ENCODE results near the gene CD8A.
"Not testable (repeated sequence)": the region's sequence is repeated elsewhere in the genome, so short reads cannot be mapped to it uniquely, and the experiment has no call there.

Gene CD8A

DNA sequence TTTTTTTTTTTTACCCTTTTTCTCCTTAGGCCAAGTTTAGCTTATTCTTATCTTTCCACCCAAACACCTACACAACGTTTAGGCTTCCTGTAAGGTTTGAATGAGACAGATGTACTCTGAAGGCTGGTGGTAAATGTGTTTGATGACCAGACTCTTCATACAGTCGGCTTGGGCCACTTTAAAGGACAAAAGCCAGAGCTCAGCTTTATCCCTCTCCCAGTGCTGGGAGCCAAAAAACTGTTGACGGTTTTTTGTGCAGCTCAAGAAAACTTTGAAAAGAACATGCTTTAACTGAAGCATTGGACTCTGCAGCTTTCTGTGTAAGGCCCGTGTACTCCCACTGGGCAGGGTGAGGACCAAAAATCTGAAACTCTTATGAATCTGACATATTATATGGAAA lies 15.4 kb downstream of the CD8A start:
- no peak for DNase-seq

DNA sequence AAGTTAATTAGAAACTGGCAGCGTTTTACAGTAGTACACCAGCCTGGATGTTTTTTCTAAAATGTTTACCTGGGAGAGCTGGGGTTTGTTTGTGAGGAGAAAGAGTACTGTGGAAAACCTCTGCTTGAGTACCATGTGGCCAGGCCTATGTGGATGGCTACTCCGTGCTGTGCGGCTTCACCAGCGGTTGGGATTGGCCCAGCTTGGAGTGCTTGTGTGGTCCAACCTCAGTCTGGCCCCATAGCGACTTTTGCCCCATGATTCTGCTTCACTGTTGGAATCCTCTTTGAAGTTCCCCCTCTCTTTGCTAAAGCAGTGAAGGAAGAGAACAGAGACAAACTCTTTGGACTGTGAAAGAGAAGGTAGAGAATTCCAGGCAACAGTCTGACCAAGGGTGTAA lies 15.9 kb downstream of the CD8A start:
- DNase-seq: no peak

DNA sequence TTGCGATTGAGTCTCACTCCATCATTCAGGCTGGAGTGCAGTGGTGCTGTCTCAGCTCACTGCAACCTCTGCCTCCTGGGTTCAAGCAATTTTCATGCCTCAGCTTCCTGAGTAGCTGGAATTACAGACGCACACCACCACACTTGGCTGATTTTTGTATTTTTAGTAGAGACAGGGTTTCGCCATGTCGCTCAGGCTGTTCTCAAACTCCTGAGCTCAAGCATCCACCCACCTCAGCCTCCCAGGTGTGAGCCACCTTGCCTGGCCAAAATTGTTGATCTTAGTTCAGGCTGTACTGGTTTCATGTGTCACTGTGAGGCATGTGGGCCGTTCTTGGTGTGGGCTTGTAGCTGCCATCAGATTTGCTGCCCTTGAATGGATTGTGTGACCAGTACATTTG lies 18.1 kb downstream of the CD8A start:
- DNase-seq: no peak

DNA sequence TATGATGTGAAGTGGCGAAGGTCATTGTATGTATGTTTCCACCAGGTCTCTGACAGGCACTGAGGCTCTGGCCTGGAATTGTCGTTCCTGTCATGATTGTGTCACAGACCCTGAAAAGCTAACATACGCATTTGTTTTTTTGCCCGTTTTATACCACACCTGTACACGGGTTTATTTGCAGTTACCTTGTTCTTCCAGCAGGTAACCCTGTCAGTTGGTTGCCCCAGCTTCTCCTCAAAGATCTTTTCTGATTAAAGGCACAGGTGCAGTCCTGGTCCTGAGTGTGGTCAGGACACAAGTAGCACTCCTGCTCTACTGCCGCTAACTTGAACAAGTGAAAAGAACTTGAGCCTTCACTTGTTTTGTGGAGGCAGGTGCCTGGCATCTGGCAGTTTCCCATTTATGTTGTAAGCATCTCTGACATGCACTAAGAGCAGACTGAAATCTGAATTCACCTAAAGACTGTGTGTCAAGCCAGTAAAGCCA lies 19.9 kb downstream of the CD8A start:
- no peak for DNase-seq

DNA sequence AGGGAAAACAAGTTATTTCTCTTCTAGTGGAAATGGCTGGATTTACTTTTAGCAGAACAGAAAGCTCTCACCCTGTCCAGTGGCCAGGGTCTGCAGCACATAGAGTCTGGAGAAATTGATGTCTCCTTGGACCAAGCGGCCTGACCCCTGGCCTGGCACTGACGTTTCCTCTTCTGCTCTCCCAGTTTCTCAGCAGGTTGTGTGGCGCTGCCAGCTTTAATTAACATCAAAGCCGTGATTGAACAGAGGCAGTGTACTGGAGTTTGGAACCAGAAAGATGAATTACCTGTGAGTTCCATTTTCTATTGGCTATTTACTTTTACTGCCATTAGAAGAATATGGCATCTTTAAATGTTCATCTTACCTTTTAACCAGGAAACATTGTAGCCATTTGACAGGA lies 20.9 kb downstream of the CD8A start:
- DNase-seq: no peak

DNA sequence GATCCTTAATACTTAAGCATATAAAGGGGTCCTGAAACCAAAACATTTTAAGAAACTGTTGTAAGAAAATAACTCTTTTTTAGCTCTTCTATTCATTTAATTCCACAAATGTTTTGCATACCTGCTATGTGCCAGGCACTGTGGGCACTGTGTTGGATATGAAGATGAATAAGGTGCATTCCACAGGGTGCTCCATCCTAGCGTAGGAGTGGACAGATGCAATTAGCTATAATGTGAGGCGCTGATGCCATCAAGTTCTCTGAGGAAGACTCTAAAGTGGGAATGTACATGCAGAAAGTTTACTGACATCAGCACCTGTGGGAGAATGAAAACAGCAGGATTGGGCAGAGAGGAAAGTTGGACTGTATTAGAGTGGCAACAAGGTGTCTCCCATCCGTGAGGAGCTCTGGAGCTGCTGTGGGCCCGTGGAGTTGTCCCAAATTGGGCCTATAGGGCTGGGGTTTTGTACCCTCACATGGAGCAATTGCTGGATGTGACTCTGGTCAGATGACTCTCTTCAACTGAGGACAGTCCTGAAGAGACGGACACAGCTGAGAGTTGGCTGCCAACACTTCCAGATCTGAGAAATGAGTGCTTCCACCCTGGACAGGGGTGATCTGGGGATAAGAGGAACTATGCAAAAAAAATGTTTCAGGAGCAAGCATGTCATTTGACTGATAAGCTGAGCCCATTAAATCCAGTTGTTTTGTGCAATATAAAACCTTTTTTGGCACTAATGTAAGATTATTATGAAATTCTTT lies 22.3 kb downstream of the CD8A start:
- no peak for DNase-seq

DNA sequence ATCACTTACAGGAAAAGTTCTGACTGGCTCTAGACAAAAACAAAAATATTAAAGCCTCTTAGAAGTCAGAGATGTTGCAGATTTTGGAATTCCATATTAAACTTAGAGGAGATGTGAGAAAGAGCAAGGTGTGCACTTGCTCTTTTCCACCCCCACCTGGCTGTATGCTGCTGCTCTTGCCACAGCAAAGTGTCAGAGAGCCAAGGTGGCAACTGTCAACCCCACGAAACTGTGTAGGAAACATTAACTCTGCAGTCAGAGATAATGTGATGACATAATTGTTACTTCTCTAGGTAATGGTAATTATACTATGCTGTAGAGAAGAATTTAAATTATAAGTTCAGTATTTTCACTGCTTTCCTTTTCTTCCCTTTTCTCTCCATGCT lies 25.4 kb downstream of the CD8A start:
- no peak for DNase-seq

DNA sequence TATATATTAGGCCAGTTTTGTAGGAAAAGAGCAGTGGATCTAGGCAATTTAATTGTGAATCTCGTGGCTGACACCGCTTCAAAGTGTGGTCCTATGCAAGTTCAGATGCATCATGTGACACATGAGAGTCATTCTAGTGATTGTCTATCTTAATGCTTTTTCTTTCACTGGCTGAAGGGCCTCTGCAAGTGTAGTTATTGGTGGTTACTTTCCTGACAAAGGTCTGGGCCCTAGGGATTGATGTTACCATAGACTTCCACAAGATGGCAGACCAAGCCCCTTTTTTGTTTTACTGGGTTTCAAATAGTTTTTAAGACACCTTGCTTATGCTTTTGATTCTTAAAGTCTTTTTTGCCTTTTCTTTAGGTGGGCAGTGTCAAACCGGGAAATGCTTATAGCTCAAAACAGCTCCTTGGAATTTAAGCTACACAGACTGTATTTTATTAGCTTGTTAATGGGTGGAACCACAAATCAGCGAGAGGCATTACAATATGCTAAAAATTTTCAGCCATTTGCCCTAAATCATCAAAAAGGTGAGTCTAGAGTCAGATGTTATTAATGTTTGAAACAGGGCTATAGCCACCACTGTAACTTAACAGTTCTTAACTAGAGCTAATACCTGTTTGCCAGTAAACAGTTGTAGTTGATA lies 25.9 kb downstream of the CD8A start:
- DNase-seq: peak; percentile 39

DNA sequence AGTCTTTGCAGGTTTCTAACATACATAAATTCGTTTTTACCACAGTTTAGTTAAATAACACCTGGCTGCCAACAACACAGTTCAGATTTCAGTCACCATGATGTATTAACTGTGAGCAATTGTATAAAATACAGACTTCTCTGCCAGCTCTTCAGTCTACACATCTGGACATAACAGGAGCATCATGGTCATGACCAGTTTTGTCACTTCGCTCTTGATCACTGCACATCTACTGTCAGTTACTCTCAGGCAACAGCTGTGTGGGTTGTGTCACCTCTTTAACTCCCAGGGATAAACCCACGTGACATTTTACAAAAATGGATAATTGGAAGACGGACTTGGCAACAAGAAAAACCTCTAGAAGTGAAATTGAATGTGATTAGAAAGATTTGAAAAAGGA lies 30.3 kb downstream of the CD8A start:
- no peak for DNase-seq

DNA sequence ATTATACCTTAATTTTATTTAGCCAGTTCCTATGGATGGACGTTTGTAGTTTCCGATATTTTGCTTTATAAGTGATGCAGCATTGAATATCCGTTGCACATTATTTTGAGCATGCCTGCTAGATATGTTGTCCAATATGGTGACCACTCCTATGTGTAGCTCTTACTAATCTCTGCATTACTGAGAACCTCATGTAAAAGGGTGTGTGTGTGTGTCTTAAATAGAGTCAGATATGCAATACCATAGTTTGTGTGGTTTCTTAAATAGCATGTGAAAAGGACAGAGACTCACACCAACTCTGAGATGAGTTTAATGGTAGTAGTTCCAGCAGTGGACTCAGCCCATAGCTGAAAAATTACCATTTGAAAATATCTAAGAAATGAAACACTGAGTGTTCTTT lies 32.3 kb downstream of the CD8A start:
- no peak for DNase-seq

DNA sequence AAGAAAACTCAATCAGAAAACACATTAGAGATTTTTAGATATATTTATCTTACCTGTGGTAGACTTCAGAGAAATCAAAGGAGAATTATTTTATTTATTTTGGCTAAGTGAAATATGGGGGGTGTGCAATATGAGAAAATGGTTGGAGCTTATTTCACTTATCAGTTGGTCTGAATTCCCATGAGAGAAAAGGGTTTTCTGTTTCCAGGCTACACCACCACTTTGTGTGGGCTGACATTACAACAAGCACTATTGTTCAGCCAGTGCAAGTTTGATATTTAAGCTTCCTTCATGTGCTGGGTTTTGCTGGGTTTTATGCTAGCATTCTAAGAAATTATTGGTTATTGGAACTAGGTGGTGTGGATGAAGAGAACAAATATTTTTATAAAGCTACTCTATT lies 37.1 kb downstream of the CD8A start:
- DNase-seq: no peak

DNA sequence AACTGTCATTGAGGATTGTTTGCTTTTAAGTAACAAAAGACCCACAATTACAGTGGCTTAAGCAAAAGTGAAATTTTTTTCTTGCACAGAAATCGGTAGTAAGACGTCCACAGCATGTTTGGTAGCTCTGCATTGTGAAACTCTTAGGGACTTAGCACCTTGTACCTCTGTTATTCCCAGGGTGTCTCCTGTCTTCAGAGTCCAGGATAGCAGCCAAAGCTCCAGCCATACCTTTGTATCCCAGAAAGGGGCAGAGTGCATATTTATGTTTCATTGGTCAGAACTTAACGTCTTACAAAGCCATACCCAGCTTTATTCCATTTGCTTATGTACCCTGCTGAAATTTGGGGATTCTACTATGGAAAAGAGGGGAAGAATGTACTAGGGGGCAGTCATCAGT lies 37.8 kb downstream of the CD8A start:
- no peak for DNase-seq

DNA sequence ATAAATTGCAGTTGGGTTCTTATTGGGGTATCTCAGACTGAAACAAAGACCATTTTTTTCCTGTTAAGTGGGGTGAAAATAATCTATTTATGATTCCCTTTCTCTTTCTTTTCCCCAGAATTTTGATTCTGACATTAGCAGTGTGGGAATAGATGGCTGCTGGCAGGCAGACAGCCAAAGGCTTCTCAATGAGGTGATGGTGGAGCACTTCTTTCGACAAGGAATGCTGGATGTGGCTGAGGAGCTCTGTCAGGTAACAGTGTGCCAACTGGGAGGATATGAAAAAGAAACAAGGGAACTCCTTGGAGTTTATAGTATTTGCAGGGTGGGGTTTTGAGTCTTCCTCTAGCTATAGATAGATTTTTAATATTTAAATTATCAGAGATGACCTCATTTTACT lies 38.9 kb downstream of the CD8A start:
- DNase-seq: no peak

DNA sequence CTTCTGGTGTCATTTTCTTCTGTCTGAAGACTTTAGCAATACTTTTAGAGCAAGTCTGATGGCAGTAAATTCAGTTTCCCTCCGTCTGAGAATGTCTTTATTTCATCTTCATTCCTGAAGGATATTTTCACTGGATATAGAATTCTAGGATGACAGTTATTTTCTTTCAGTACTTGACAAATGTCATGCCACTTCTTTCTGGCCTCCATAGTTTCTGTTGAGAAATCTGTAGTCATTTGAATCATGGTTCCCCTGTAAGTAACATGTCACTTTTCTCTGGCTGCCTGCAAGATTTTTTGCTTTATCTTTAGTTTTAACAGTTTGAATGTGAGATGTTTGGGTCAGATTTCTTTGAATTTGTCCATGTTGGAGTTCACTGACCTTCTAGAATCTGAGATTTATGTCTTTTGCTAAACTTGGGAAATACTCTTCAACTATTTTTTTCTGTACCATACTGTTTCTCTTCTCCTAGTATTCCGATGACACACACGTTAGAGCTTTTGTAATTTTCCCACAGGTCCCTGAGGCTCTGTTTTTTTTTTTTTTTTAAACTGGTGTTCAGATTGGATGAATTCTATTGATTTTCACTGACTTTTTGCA lies 40.4 kb downstream of the CD8A start:
- DNase-seq: no peak

DNA sequence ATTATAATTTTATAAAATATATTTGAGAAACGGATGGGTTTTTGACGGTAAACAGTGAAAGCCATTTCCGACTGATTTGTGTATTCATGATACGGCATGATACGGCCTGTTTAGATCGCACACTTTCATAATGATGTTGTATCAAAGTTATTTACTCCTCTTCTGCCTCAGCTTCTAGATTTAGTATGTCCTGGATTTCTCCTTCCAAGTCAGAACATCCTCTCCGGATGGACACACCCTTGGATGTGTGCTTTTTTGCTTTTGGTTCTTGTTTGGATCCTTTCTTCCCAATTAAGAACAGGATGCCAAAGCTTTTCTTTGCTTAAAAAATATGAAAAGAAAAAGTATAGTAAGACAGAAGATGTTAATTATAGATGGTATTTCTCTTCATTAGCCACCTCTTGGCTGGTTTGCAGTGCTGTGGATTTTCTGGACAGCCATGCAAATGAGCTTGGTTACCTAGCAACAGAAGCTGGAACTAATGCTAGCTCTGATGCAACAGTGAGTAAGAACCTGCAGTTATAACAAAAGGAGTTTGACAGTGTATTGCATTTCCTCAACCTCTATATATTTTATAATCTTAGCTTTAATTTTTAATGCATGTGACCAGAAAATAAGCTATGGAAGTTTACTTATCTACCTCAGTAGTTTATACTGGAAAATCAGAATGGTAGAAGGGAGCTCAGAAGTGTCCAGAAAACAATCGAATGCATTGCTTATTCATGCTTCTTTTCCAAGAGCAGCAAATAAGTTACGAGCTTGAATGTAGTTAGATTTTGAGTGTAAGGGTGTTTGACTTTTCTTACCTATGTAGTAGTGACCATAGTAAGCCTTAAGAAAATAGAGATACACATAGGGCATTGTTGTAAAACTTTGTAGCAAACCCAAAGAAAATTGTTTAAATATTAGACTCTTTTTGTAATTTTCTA lies 42.7 kb downstream of the CD8A start:
- peak; percentile 3 for DNase-seq

DNA sequence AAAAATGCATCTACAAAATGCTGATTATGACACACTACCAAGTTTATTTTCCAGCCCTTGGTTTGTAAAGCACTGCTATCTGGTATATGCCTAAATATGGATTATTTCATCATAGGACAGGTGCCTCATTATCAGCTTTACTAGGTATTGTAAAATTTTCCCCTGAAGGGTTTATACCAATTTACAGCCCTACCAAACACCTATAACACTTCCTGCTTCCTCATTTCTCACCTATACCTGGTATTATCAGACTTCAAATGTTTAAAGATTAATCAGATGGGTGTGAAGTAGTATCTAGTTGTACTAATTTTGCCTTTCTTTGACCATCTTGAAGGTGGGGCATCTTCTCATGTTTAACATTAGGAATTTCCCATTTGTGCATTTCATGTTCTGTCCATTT lies 43.8 kb downstream of the CD8A start:
- no peak for DNase-seq

DNA sequence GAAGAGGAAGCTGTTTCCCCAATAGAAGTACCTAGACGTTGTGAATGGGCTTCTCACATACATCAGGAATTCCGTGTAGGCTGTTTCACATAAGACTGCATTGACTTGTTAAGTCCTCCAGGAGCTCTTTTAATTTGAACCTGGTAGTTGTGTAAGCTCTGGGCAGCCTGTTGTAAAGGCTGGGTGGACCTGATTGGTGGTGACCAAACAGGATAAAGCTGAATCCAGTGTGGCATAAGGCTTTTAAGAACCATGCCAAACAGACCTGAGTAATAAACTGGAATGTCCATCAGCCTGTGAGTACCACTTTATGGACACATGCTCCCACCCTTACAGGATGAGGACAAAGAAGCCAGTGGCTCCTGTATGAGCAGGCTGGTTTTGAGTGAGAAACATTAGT lies 46.6 kb downstream of the CD8A start:
- no peak for DNase-seq

DNA sequence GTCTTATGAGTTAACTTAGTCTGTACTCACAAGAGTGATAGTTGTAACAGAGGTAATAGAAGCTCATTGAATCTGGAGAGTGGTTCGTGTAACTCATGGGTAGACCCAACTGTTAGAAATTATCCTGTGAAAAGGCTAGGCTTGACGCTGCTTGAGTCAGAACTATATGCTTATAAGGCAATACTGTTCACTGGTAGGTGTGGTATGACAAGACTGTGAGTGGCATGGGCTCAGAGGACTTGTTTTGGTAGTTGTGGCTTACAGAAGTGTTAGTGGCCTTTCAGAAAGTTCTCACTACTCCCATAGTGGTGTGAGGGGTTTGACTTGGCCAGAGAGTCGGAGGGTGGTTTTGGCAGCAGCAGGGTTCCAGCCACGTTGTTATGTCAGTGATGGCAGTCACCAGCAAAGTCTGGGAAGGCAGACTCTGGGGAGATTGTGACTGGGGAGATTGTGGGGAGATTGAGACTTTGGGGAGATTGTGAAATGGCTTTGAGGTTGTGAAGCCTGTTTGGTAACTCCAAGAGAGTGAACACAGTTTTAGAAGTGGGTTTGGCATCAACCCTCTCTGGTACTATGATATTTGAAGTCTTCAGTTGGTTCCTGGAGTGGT lies 48.7 kb downstream of the CD8A start:
- DNase-seq: not testable (repeated sequence)

DNA sequence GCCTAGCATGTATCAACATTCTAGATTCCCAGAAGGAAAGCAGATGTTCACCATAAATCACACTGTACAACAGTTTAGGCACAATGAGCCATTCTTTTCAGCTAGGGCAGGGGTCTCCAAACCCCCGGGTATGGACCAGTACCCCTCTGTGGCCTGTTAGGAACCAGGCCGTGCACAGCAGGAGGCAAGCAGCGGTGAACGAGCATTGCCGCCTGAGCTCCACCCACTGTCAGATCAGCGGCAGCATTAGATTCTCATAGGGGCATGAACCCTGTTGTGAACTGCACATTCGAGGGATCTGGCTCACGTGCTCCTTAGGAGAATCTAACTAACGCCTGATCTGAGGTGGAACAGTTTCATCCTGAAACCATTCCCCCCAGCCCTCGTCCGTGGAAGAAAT lies 50.8 kb downstream of the CD8A start:
- not testable (repeated sequence) for DNase-seq

DNA sequence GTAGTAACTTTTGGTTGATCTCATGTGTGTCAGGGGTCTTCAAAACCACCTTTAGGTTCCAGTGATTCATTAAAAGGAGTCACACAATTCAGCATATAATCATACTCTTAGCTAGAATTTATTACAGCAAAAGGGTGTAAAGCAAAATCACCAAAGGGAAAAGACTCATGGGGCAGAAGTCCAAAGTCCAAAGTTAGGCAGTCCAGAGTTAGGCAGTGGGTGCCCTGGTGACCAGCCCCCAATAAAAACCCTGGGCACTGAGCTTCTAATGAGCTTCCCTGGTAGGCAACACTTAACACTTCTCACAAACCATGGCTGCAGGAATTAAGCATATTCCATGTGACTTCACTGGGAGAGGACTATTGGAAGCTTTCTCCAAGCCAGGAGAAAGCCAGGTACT lies 51.2 kb downstream of the CD8A start:
- not testable (repeated sequence) for DNase-seq

DNA sequence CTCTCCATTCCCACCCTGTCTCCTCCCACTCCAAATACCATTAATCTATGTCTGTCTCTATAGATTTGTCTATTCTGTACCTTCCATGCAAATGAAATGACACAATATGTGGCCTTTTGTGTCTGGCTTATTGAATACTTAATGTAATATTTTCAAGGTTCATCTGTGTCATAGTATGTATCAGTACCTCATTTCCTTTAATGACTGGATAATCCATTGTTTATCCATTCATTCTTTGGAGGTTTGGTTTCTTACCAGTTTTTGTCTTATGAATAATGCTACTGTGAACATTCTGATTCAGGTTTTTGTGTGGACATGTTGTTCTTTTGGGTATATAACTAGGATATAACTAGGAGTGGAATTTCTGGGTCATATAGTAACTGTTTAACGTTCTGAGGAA lies 55.8 kb downstream of the CD8A start:
- DNase-seq: not testable (repeated sequence)
